HepG2 (cell line): ENCODE results near the gene TWNK. TPM values are rescaled to one million over a fixed set of nuclear protein-coding genes. Genes with fewer than 3 reads are reported as not detected.

Experiments
- ARHGAP35 ChIP-seq: sonication (generic); formaldehyde crosslinking; IDR thresholded peaks from 2 replicates; pipeline ENCODE4 v1.9.0; 2022; ENCODE audit warnings: mild to moderate bottlenecking, inconsistent platforms, moderate library complexity, missing genetic modification reagents, borderline replicate concordance
- BRCA1 ChIP-seq: sonication (generic); formaldehyde crosslinking; IDR thresholded peaks from 2 replicates; pipeline ENCODE4 v1.4.0; 2020; ENCODE audit warnings: missing genetic modification reagents
- BRD4 ChIP-seq: sonication (generic); formaldehyde crosslinking; IDR thresholded peaks from 2 replicates; pipeline ENCODE4 v1.4.0; 2020; ENCODE audit warnings: missing genetic modification reagents
- FOXJ3 ChIP-seq: sonication (generic); formaldehyde crosslinking; IDR thresholded peaks from 2 replicates; pipeline ENCODE4 v1.4.0; 2020; ENCODE audit warnings: missing genetic modification reagents, mild to moderate bottlenecking, borderline replicate concordance
- FOXM1 ChIP-seq: sonication (generic); formaldehyde crosslinking; IDR thresholded peaks from 2 replicates; pipeline ENCODE4 v1.5.0; 2020; ENCODE audit warnings: missing genetic modification reagents
- GLMP ChIP-seq: sonication (generic); formaldehyde crosslinking; IDR thresholded peaks from 2 replicates; pipeline ENCODE4 v1.9.0; 2021; ENCODE audit warnings: missing genetic modification reagents, mild to moderate bottlenecking, borderline replicate concordance
- GPN1 ChIP-seq: sonication (generic); formaldehyde crosslinking; IDR thresholded peaks from 2 replicates; pipeline ENCODE4 v1.5.1; 2020; ENCODE audit warnings: missing genetic modification reagents, borderline replicate concordance
- HES4 ChIP-seq: sonication (generic); formaldehyde crosslinking; IDR thresholded peaks from 2 replicates; pipeline ENCODE4 v1.9.0; 2021; ENCODE audit warnings: mild to moderate bottlenecking, missing genetic modification reagents, borderline replicate concordance
- KLF15 ChIP-seq: sonication (generic); formaldehyde crosslinking; IDR thresholded peaks from 2 replicates; pipeline ENCODE4 v1.8.1; 2023; ENCODE audit warnings: borderline replicate concordance, mild to moderate bottlenecking, inconsistent platforms, missing genetic modification reagents, mixed read lengths
- MAZ ChIP-seq, 2 experiments: sonication (generic) in 1 of 2; formaldehyde crosslinking in 1 of 2; IDR thresholded peaks; 2 replicates each; pipeline versions ENCODE4 v1.5.0 to v1.6.1; 2012 to 2020; ENCODE audit warnings: low read depth in 2 of 2, mild to moderate bottlenecking in 2 of 2, borderline replicate concordance in 1 of 2, improper control_type of control experiment in 1 of 2, low read length in 1 of 2, missing genetic modification reagents in 1 of 2, moderate library complexity in 1 of 2
- PLRG1 ChIP-seq: fragments of 450-650 bp; conservative IDR thresholded peaks from 2 replicates; pipeline ENCODE4 v1.6.1; 2016
- RBAK ChIP-seq: sonication (generic); formaldehyde crosslinking; IDR thresholded peaks from 2 replicates; pipeline ENCODE4 v1.5.1; 2020; ENCODE audit warnings: mild to moderate bottlenecking, missing genetic modification reagents
- TFE3 ChIP-seq: IDR thresholded peaks from 2 replicates; pipeline ENCODE4 v1.6.1; 2016
- ZBTB33 ChIP-seq: sonication (generic); formaldehyde crosslinking; IDR thresholded peaks from 2 replicates; pipeline ENCODE4 v1.4.0; 2020; ENCODE audit warnings: missing genetic modification reagents
- ZFP37 ChIP-seq: sonication (generic); formaldehyde crosslinking; IDR thresholded peaks from 2 replicates; pipeline ENCODE4 v1.4.0; 2020; ENCODE audit warnings: missing genetic modification reagents, borderline replicate concordance
- ZNF18 ChIP-seq: sonication (generic); formaldehyde crosslinking; IDR thresholded peaks from 2 replicates; pipeline ENCODE4 v1.8.0; 2022; ENCODE audit warnings: mild to moderate bottlenecking, missing genetic modification reagents; ENCODE audit not compliant: insufficient replicate concordance
- ZNF33A ChIP-seq: sonication (generic); formaldehyde crosslinking; IDR thresholded peaks from 2 replicates; pipeline ENCODE4 v1.5.1; 2020; ENCODE audit warnings: missing genetic modification reagents, mild to moderate bottlenecking, moderate library complexity, borderline replicate concordance
- ZNF770 ChIP-seq: sonication (generic); formaldehyde crosslinking; IDR thresholded peaks from 2 replicates; pipeline ENCODE4 v1.5.0; 2020; ENCODE audit warnings: mild to moderate bottlenecking, missing genetic modification reagents
- ZNF841 ChIP-seq: sonication (generic); formaldehyde crosslinking; IDR thresholded peaks from 2 replicates; pipeline ENCODE4 v1.8.1; 2023; ENCODE audit warnings: missing genetic modification reagents, borderline replicate concordance
- polyA plus RNA-seq, 8 experiments: library from polyadenylated mRNA; depleted of rRNA in 3 of 8; stranded (reverse) in 7 of 8; unstranded in 1 of 8; fragments of >200 nt; fragmentation: Illumina TruSeq in 4 of 8; extraction: Trizol in 4 of 8; gene quantifications; 2 replicates each; pipeline versions ENCODE4 v1.2.1 to v1.2.3, GENCODE V29; 2011 to 2016; ENCODE audit warnings: low read depth in 4 of 8, missing spikeins in 1 of 8, mixed read lengths in 1 of 8; ENCODE audit not compliant: insufficient read depth in 1 of 8
- total RNA-seq, 5 experiments: library from RNA; depleted of rRNA; stranded (reverse); fragments of >200 nt; fragmentation: Illumina TruSeq; extraction: Trizol; gene quantifications; 2 replicates each; pipeline ENCODE4 v1.2.3, GENCODE V29; 2016; ENCODE audit warnings: low read depth in 1 of 5

Gene TWNK
- total and polyA plus RNA-seq, 2 of the 13 experiments (the other 11 are each of a cell fraction or from before 2014, with no cell fraction given), result 10.7 to 16.5 TPM

GRCh38 chr10:100969187-100970075 is 17.9 kb upstream of the TWNK start, which contains the start of gene SEMA4G (continued):
- TF ChIP-seq ZNF18, result no peak
- no peak for TF ChIP-seq GPN1
- no peak for TF ChIP-seq TFE3
- TF ChIP-seq HES4 (CRISPR knock-in tag), result 0 out of 2 replicates have a peak, but pooled peaks have one; percentile 35
- TF ChIP-seq RBAK (CRISPR knock-in tag), result peak; percentile 77
- TF ChIP-seq PLRG1, result no peak
- TF ChIP-seq ZFP37 (CRISPR knock-in tag), result 0 out of 2 replicates have a peak, but pooled peaks have one; percentile 22
- peak; percentile 78; the same call in 1 of the 2 replicates for TF ChIP-seq MAZ (IDR thresholded peaks at IDR 0.05; ENCODE audit: borderline replicate concordance, low read depth, low read length)
- TF ChIP-seq MAZ (CRISPR knock-in tag; IDR thresholded peaks at IDR 0.05; ENCODE audit: low read depth), result peak; percentile 86
- TF ChIP-seq ARHGAP35 (CRISPR knock-in tag), result 0 out of 2 replicates have a peak, but pooled peaks have one; percentile 78
- TF ChIP-seq FOXM1 (CRISPR knock-in tag), result no peak
- TF ChIP-seq GLMP (CRISPR knock-in tag), result 0 out of 2 replicates have a peak, but pooled peaks have one; percentile 28
- no peak for TF ChIP-seq ZNF33A (CRISPR knock-in tag)
- TF ChIP-seq KLF15 (CRISPR knock-in tag), result peak; percentile 67; the same call in 1 of the 2 replicates
- peak; percentile 87; the same call in 1 of the 2 replicates for TF ChIP-seq BRD4
- TF ChIP-seq FOXJ3 (CRISPR knock-in tag), result no peak
- TF ChIP-seq ZBTB33 (CRISPR knock-in tag), result no peak
- no peak for TF ChIP-seq ZNF841 (CRISPR knock-in tag)
- TF ChIP-seq BRCA1, result no peak
- TF ChIP-seq ZNF770, result peak; percentile 54
